Caco-2 (cell line): ENCODE data around the gene BORCS6. TPM values are rescaled to one million over a fixed set of nuclear protein-coding genes. Genes with fewer than 3 reads are reported as not detected.

ENCODE experiments used
- BruUV-seq: library from RNA; stranded (reverse); fragments of 400-500 nt; replicated peaks from 2 replicates; lab custom pipeline; 2021; lab: Mats Ljungman, UMichigan
- CTCF ChIA-PET: fragments of 300-600 bp; sonication (Branson Sonifier 250); formaldehyde crosslinking; loops from one replicate; lab custom pipeline; 2022; ENCODE audit warnings: antibody characterized with exemption; lab: Charles Lee
- POLR2A ChIA-PET: fragments of 300-600 bp; sonication (Branson Sonifier 250); formaldehyde crosslinking; loops from one replicate; lab custom pipeline; 2022; ENCODE audit warnings: antibody characterized with exemption; lab: Charles Lee
- DNase-seq, 2 experiments: peaks; one replicate each; pipeline versions ENCODE4 v3.0.0 to v3.0.0-alpha.2; 2020 to 2022
- H3K27me3 ChIP-seq: replicated peaks from 2 replicates; pipeline ENCODE4 v1.6.0; 2011; ENCODE audit warnings: low read length; ENCODE audit not compliant: control insufficient read depth, insufficient read depth
- H3K36me3 ChIP-seq: 2 replicates; pipeline ENCODE4 v1.5.1; 2011; ENCODE audit warnings: low read length; ENCODE audit not compliant: control insufficient read depth, insufficient read depth
- H3K4me1 ChIP-seq: fragments of 250-450 bp; sonication (Bioruptor Pico); 2 replicates; pipeline ENCODE4 v1.5.1; 2020; ENCODE audit warnings: mild to moderate bottlenecking
- H3K4me3 ChIP-seq: 2 replicates; pipeline ENCODE4 v1.5.1; 2011; ENCODE audit warnings: low read depth, mild to moderate bottlenecking, control low read depth, low read length
- H3K9me3 ChIP-seq: fragments of 250-450 bp; sonication (Bioruptor Pico); 2 replicates; pipeline ENCODE4 v1.5.1; 2020; ENCODE audit warnings: mild to moderate bottlenecking, moderate library complexity
- H3K27ac Mint-ChIP-seq: one replicate; pipeline ENCODE4 v1.8.0; 2022; ENCODE audit warnings: mixed read lengths; ENCODE audit not compliant: unreplicated experiment
- H3K27me3 Mint-ChIP-seq: one replicate; pipeline ENCODE4 v1.8.0; 2022; ENCODE audit warnings: mixed read lengths; ENCODE audit not compliant: insufficient read depth, unreplicated experiment
- H3K36me3 Mint-ChIP-seq: one replicate; pipeline ENCODE4 v1.8.0; 2022; ENCODE audit warnings: mild to moderate bottlenecking, mixed read lengths; ENCODE audit not compliant: insufficient read depth, unreplicated experiment
- H3K4me1 Mint-ChIP-seq: one replicate; pipeline ENCODE4 v1.8.0; 2022; ENCODE audit warnings: low read depth, mixed read lengths; ENCODE audit not compliant: unreplicated experiment
- H3K4me3 Mint-ChIP-seq: one replicate; pipeline ENCODE4 v1.8.0; 2022; ENCODE audit warnings: mild to moderate bottlenecking, moderate library complexity, mixed read lengths; ENCODE audit not compliant: unreplicated experiment
- H3K9me3 Mint-ChIP-seq: one replicate; pipeline ENCODE4 v1.8.0; 2022; ENCODE audit warnings: mixed read lengths; ENCODE audit not compliant: unreplicated experiment
- intact Hi-C: fragments of 100-400 bp; cut with micrococcal nuclease; formaldehyde crosslinking; loops from one replicate; pipeline ENCODE4 v1.10.0; 2022; ENCODE audit not compliant: unreplicated experiment
- total RNA-seq: library from RNA; stranded (reverse); gene quantifications from 2 replicates; pipeline ENCODE4 v1.2.3, GENCODE V29; 2022
- TF ChIP-seq, protein P1 (sequence below), 2 experiments: fragments of 200-600 bp in 1 of 2; IDR thresholded peaks; 1 replicate in 1 of 2; 2 replicates in 1 of 2; pipeline versions ENCODE4 v1.5.1 to v1.8.0; 2011 to 2022; ENCODE audit warnings: antibody characterized with exemption in 1 of 2, control low read depth in 1 of 2, inconsistent platforms in 1 of 2, low read depth in 1 of 2, low read length in 1 of 2, mild to moderate bottlenecking in 1 of 2, moderate library complexity in 1 of 2; ENCODE audit not compliant: insufficient read depth in 1 of 2, severe bottlenecking in 1 of 2, unreplicated experiment in 1 of 2

Gene BORCS6
- total RNA-seq, 1 experiment from 2014 or later: 4.7 TPM

DNA sequence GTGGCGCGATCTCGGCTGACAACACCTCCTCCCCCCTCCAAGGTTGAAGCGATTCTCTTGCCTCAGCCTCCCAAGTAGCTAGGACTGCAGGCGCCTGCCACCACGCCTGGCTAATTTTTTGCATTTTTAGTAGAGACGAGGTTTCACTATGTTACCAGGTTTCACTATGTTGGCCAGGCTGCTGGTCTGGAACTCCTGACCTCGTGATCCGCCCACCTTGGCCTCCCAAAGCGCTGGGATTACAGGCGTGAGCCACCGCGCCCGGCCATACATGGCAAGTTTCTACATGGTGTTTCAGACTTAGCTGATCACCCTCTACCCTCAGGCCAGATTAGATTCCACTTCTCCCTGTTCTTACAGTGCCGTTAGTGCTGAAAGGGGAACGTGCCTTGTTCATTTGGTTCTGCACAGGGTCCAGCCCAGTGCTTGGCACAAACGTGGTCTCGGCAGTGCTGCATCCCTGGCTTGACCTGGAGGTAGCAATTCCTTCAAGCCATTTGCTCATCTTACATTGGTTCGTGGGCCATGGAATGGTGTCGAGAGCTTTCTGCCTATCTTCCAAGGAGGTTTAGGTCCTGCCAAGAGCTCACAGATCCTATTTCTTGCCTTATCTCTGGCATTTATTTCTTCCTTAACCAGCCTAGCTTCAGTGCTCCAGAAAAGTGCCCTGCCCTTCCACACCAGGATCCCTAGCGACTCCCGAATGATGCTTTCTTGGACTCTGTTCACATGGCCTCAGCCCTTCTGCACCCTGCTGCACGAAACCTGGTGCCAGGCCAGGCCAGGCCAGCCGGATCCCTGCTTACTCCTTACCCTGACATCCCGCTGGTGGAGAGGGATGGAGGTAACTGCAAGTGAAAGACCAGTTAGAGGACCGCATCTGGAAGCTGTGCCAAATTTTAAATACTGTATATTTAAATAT lies 35.2 kb upstream of the BORCS6 start:
- H3K4me1 Mint-ChIP-seq: peaks cover 16% of the 10 kb centered on the region
- H3K27ac Mint-ChIP-seq: peak overlapping the region; percentile 96
- TF ChIP-seq, protein P1, sequence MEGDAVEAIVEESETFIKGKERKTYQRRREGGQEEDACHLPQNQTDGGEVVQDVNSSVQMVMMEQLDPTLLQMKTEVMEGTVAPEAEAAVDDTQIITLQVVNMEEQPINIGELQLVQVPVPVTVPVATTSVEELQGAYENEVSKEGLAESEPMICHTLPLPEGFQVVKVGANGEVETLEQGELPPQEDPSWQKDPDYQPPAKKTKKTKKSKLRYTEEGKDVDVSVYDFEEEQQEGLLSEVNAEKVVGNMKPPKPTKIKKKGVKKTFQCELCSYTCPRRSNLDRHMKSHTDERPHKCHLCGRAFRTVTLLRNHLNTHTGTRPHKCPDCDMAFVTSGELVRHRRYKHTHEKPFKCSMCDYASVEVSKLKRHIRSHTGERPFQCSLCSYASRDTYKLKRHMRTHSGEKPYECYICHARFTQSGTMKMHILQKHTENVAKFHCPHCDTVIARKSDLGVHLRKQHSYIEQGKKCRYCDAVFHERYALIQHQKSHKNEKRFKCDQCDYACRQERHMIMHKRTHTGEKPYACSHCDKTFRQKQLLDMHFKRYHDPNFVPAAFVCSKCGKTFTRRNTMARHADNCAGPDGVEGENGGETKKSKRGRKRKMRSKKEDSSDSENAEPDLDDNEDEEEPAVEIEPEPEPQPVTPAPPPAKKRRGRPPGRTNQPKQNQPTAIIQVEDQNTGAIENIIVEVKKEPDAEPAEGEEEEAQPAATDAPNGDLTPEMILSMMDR (IDR thresholded peaks at IDR 0.05; ENCODE audit: insufficient read depth in 1 of 2, low read depth in 1 of 2, low read length in 1 of 2, severe bottlenecking in 1 of 2, unreplicated experiment in 1 of 2): no peak
- BruUV-seq: no TSS peak
- peaks cover 2% of the 10 kb centered on the region for H3K27me3 Mint-ChIP-seq
- CTCF ChIA-PET: no interaction called here
- H3K9me3 Mint-ChIP-seq: no peaks in the 10 kb centered on the region
- H3K27me3 ChIP-seq: no peaks in the 10 kb centered on the region
- no peaks in the 10 kb centered on the region for H3K9me3 ChIP-seq
- peak overlapping the region; percentile 90 for H3K4me3 Mint-ChIP-seq
- DNase-seq: no peak
- no peaks in the 10 kb centered on the region for H3K4me1 ChIP-seq
- intact Hi-C loops: no loop called here
- no peak overlapping the region for H3K4me3 ChIP-seq
- no peaks in the 10 kb centered on the region for H3K36me3 ChIP-seq
- peaks cover 53% of the 10 kb centered on the region for H3K36me3 Mint-ChIP-seq
- POLR2A ChIA-PET: no interaction called here

DNA sequence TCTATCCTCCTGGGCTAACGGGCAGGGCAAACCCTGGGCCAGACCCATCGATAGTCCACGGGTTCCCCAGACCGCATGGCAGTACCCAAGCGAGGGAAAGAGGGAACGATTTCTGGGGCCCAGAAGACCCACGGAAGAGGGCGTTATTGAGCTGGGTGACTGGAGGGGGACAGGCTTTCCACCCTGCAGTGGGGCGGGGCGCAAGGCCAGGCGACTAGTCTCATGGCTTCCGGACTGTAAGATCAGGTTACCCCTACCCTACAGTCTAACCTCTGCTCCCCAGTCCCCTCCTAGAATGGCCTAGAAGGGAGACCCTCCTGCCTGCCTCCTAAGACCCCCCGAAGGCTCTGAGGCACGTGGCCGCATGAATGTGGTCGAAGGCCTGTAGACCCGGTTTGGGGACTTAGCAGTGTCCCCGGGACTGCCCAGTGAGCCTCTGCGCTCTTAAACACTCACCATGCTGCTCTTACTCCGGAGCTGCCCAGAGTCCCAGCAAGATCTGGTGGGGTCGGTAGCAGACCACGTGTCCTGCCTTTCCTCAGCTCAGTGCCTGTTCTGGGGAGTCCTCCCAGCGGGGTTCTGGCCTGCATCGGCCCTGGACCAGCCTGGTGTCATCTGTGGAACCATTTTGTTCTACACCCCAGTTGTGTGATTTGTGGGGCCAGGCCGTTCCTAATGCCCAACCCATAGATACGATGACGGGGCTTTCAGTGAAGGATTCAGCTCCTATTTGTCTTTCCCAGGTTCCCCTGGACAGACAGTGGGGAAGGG lies 33.6 kb upstream of the BORCS6 start:
- Mint-ChIP-seq H3K4me1 (peaks cover 17% of the 10 kb centered on the region), H3K4me3 (peak overlapping the region; percentile 90), H3K9me3 (no peaks in the 10 kb centered on the region), H3K36me3 (peaks cover 55% of the 10 kb centered on the region), H3K27me3 (peaks cover 2% of the 10 kb centered on the region), H3K27ac (peak overlapping the region; percentile 96)
- ChIA-PET POLR2A (interaction anchor here (0.5 to 1.4 kb wide), 5 partner anchors 14 to 97 kb away, joined by 3 to 10 read pairs (median 3); partner anchors contain the start of genes PFAS and SLC25A35), CTCF (interaction anchor here (1.3 kb wide), 1 partner anchor 100 kb away, joined by 3 read pairs; the partner anchor contains the start of gene HES7)
- Histone ChIP-seq H3K4me1 (no peaks in the 10 kb centered on the region), H3K9me3 (no peaks in the 10 kb centered on the region), H3K36me3 (no peaks in the 10 kb centered on the region), H3K27me3 (no peaks in the 10 kb centered on the region), H3K4me3 (peak overlapping the region; percentile 66)
- intact Hi-C loops: loop anchor here (1.0 kb wide), 3 partner anchors 13 to 77 kb away; partner anchors contain the start of genes AURKB and CTC1
- TSS peak; percentile 82 for BruUV-seq
- DNase-seq: peak; percentile 67 to 68
- TF ChIP-seq, protein P1 (IDR thresholded peaks at IDR 0.05; ENCODE audit: insufficient read depth in 1 of 2, low read depth in 1 of 2, low read length in 1 of 2, severe bottlenecking in 1 of 2, unreplicated experiment in 1 of 2): no peak
